H1 (cell line): ENCODE results near the gene CTNND2. TPM values are rescaled to one million over a fixed set of nuclear protein-coding genes. Genes with fewer than 3 reads are reported as not detected.

Experiments
- CTCF ChIA-PET: fragments of 300-600 bp; sonication (Branson Sonifier 250); formaldehyde crosslinking; loops from one replicate; lab custom pipeline; 2021; ENCODE audit not compliant: partially characterized antibody; lab: Charles Lee
- POLR2A ChIA-PET: fragments of 300-600 bp; sonication (Branson Sonifier 250); formaldehyde crosslinking; loops from one replicate; lab custom pipeline; 2021; ENCODE audit warnings: inconsistent platforms; ENCODE audit not compliant: partially characterized antibody; lab: Charles Lee
- DNase-seq, 2 experiments: peaks; one replicate each; pipeline versions ENCODE4 v3.0.0 to v3.0.0-alpha.2; 2010 to 2022; ENCODE audit warnings: low spot score in 2 of 2, low read depth in 1 of 2, mixed read lengths in 1 of 2
- FAIRE-seq: peaks from 2 replicates; lab custom pipeline; 2011; peaks lifted over from hg19 to GRCh38; lab: Jason Lieb, UNC
- H2AFZ ChIP-seq: 2 replicates; pipeline ENCODE4 v1.8.1; 2012; ENCODE audit warnings: low read length, inconsistent platforms
- H2AK5ac ChIP-seq: 2 replicates; pipeline ENCODE4 v1.6.1; 2013; ENCODE audit warnings: low read depth, low read length
- H2BK120ac ChIP-seq: replicated peaks from 2 replicates; pipeline ENCODE3; 2013; ENCODE audit warnings: low read depth, low read length, inconsistent platforms
- H2BK12ac ChIP-seq: 2 replicates; pipeline ENCODE4 v1.6.1; 2013; ENCODE audit warnings: low read depth, low read length
- H2BK15ac ChIP-seq: 2 replicates; pipeline ENCODE4 v1.6.1; 2013; ENCODE audit warnings: low read length
- H2BK20ac ChIP-seq: 2 replicates; pipeline ENCODE4 v1.6.1; 2013; ENCODE audit warnings: low read length
- H2BK5ac ChIP-seq: 2 replicates; pipeline ENCODE4 v1.6.1; 2013; ENCODE audit warnings: low read depth, low read length
- H3K14ac ChIP-seq: 2 replicates; pipeline ENCODE4 v1.6.1; 2013; ENCODE audit warnings: inconsistent platforms; ENCODE audit not compliant: insufficient read length
- H3K18ac ChIP-seq: 2 replicates; pipeline ENCODE4 v1.6.1; 2013; ENCODE audit warnings: low read length; ENCODE audit errors: extremely low read depth
- H3K23ac ChIP-seq: 2 replicates; pipeline ENCODE4 v1.6.1; 2013; ENCODE audit warnings: inconsistent platforms; ENCODE audit not compliant: insufficient read length
- H3K23me2 ChIP-seq: 2 replicates; pipeline ENCODE4 v1.6.1; 2013; ENCODE audit warnings: low read depth, low read length
- H3K27ac ChIP-seq: 2 replicates; pipeline ENCODE4 v1.6.1; 2011; ENCODE audit warnings: low read depth, low read length, inconsistent platforms
- H3K27me3 ChIP-seq, 4 experiments: replicated peaks in 1 of 4; 1 replicate in 1 of 4; 2 replicates in 3 of 4; pipeline versions ENCODE4 v1.6.1 to v1.8.1; 2011 to 2013; ENCODE audit warnings: low read length in 3 of 4, mild to moderate bottlenecking in 3 of 4, inconsistent platforms in 2 of 4, mixed read lengths in 2 of 4, moderate library complexity in 1 of 4; ENCODE audit not compliant: control insufficient read depth in 3 of 4, insufficient read depth in 3 of 4; ENCODE audit errors: extremely low read depth in 1 of 4
- H3K36me3 ChIP-seq, 4 experiments: 2 replicates each; pipeline versions ENCODE4 v1.6.1 to v1.8.1; 2011 to 2013; ENCODE audit warnings: mild to moderate bottlenecking in 4 of 4, low read length in 3 of 4, moderate library complexity in 2 of 4, control low read depth in 1 of 4, inconsistent platforms in 1 of 4; ENCODE audit not compliant: insufficient read depth in 4 of 4, control insufficient read depth in 2 of 4
- H3K4ac ChIP-seq: replicated peaks from 2 replicates; pipeline ENCODE3; 2013; ENCODE audit warnings: low read length, low read depth, mixed read lengths, inconsistent platforms; ENCODE audit not compliant: insufficient read length
- H3K4me1 ChIP-seq, 4 experiments: replicated peaks in 1 of 4; 1 replicate in 1 of 4; 2 replicates in 3 of 4; pipeline versions ENCODE4 v1.6.1 to v1.8.1; 2011 to 2013; ENCODE audit warnings: low read length in 3 of 4, inconsistent platforms in 2 of 4, mixed read lengths in 1 of 4; ENCODE audit not compliant: insufficient read depth in 4 of 4, control insufficient read depth in 3 of 4
- H3K4me2 ChIP-seq, 2 experiments: 2 replicates each; pipeline versions ENCODE4 v1.6.1 to v1.8.1; 2011 to 2013; ENCODE audit warnings: low read depth in 2 of 2, low read length in 2 of 2, control low read depth in 1 of 2, inconsistent platforms in 1 of 2, mild to moderate bottlenecking in 1 of 2; ENCODE audit not compliant: insufficient read depth in 1 of 2
- H3K4me3 ChIP-seq, 4 experiments: fragments of 200-600, 300-600 bp in 1 of 4; sonication (generic), shearing (Covaris generic), sonication (Bioruptor Twin) in 1 of 4; 2 replicates each; pipeline versions ENCODE4 v1.5.1 to v1.8.1; 2011 to 2016; ENCODE audit warnings: low read length in 4 of 4, low read depth in 3 of 4, control low read depth in 2 of 4, inconsistent platforms in 2 of 4, mild to moderate bottlenecking in 2 of 4, mixed read lengths in 1 of 4, moderate library complexity in 1 of 4; ENCODE audit not compliant: insufficient read depth in 2 of 4; ENCODE audit errors: extremely low read depth in 1 of 4
- H3K56ac ChIP-seq: replicated peaks from 2 replicates; pipeline ENCODE3; 2013; ENCODE audit warnings: low read depth, mild to moderate bottlenecking, mixed read lengths, low read length, inconsistent platforms; ENCODE audit not compliant: insufficient read length
- H3K79me1 ChIP-seq: 2 replicates; pipeline ENCODE4 v1.6.1; 2013; ENCODE audit warnings: low read depth, low read length, control low read depth
- H3K79me2 ChIP-seq, 2 experiments: 2 replicates each; pipeline versions ENCODE4 v1.6.1 to v1.8.1; 2012 to 2013; ENCODE audit warnings: low read length in 2 of 2, mild to moderate bottlenecking in 2 of 2, inconsistent platforms in 1 of 2; ENCODE audit not compliant: insufficient read depth in 2 of 2, control insufficient read depth in 1 of 2
- H3K9ac ChIP-seq, 4 experiments: replicated peaks in 1 of 4; 1 replicate in 1 of 4; 2 replicates in 3 of 4; pipeline versions ENCODE4 v1.6.1 to v1.8.1; 2011 to 2013; ENCODE audit warnings: low read depth in 3 of 4, low read length in 3 of 4, control low read depth in 2 of 4, mild to moderate bottlenecking in 2 of 4, moderate library complexity in 2 of 4, inconsistent platforms in 1 of 4; ENCODE audit errors: extremely low read depth in 1 of 4
- H3K9me3 ChIP-seq, 2 experiments: 2 replicates each; pipeline versions ENCODE4 v1.6.1 to v1.8.1; 2012 to 2013; ENCODE audit warnings: mild to moderate bottlenecking in 2 of 2, moderate library complexity in 2 of 2, control low read depth in 1 of 2, inconsistent platforms in 1 of 2, low read depth in 1 of 2, low read length in 1 of 2, mixed read lengths in 1 of 2; ENCODE audit not compliant: insufficient read depth in 2 of 2
- H4K20me1 ChIP-seq, 2 experiments: replicated peaks in 1 of 2; 2 replicates each; pipeline versions ENCODE3 to v1.8.1; 2011 to 2013; ENCODE audit warnings: inconsistent platforms in 2 of 2, low read length in 2 of 2, mild to moderate bottlenecking in 1 of 2; ENCODE audit not compliant: insufficient read depth in 2 of 2, control insufficient read depth in 1 of 2
- H4K5ac ChIP-seq: 2 replicates; pipeline ENCODE4 v1.6.1; 2013; ENCODE audit warnings: low read length, low read depth, mixed read lengths, inconsistent platforms; ENCODE audit not compliant: insufficient read length
- H4K8ac ChIP-seq: 2 replicates; pipeline ENCODE4 v1.8.0; 2013; ENCODE audit warnings: mild to moderate bottlenecking, moderate library complexity, low read length, inconsistent platforms; ENCODE audit not compliant: insufficient read depth; ENCODE audit errors: extremely low read depth
- H4K91ac ChIP-seq: replicated peaks from 2 replicates; pipeline ENCODE3; 2013; ENCODE audit warnings: low read length, mixed read lengths, inconsistent platforms; ENCODE audit not compliant: insufficient read length
- RAD21 ChIP-seq, 2 experiments: IDR thresholded peaks in 1 of 2; conservative IDR thresholded peaks in 1 of 2; 2 replicates each; pipeline ENCODE4 v1.6.1; 2011; ENCODE audit warnings: low read depth in 2 of 2, low read length in 2 of 2, improper control_type of control experiment in 1 of 2, inconsistent platforms in 1 of 2, mild to moderate bottlenecking in 1 of 2, moderate library complexity in 1 of 2
- ZNF274 ChIP-seq: IDR thresholded peaks from 2 replicates; pipeline ENCODE4 v1.7.0; 2012; ENCODE audit warnings: low read length, borderline replicate concordance; ENCODE audit errors: extremely low read depth
- WGBS, 2 experiments: shearing (Covaris generic) in 1 of 2; methylation state at CpG; one replicate each; pipeline versions ENCODE4 v1.1.6 to v1.1.7; 2013 to 2015; ENCODE audit warnings: low lambda C conversion rate in 2 of 2, mixed read lengths in 2 of 2, inconsistent platforms in 1 of 2, low coverage in 1 of 2, missing lambda C conversion rate in 1 of 2; ENCODE audit not compliant: insufficient replicate concordance in 2 of 2, insufficient coverage in 1 of 2, insufficient read length in 1 of 2; ENCODE audit errors: extremely low coverage in 1 of 2, missing lambda C conversion rate in 1 of 2; 5-methylcytosine and 5-hydroxymethylcytosine counted together
- polyA plus RNA-seq, 7 experiments: library from polyadenylated mRNA; depleted of rRNA in 3 of 7; stranded (reverse) in 5 of 7; unstranded in 2 of 7; fragments of >200 nt in 5 of 7; fragments of 200-250 nt in 2 of 7; gene quantifications; 1 replicate in 5 of 7; 2 replicates in 1 of 7; 4 replicates in 1 of 7; pipeline versions ENCODE4 v1.2.1 to v1.2.3, GENCODE V29; 2011 to 2013; ENCODE audit warnings: missing spikeins in 2 of 7, mixed read lengths in 2 of 7
- total RNA-seq: library from RNA; stranded (reverse); fragmentation: NEBNext Ultra II Directional; extraction: Animal tissue kit (Norgen Biotek cat#: 25700); gene quantifications from 2 replicates; pipeline ENCODE4 v1.2.1, GENCODE V29; 2021

The CTNND2 gene
- total and polyA plus RNA-seq, 2 of the 8 experiments (the other 6 are each of a cell fraction or from before 2014, with no cell fraction given) = 7.4 to 14.2 TPM

- no peaks in the 10 kb centered on the region for H3K36me3 ChIP-seq
- WGBS, 2 experiments = 41% methylated on average over 3 of the region's 3 CpGs; no CpG with 5 or more reads in 1 of the 2 experiments
- no peak overlapping the region for H2BK12ac ChIP-seq
- H2AFZ ChIP-seq = no peak overlapping the region
- H2BK20ac ChIP-seq = no peak overlapping the region
- no peak overlapping the region for H3K4me2 ChIP-seq
- no peak overlapping the region for H4K91ac ChIP-seq
- no peaks in the 10 kb centered on the region for H4K20me1 ChIP-seq
- H2BK120ac ChIP-seq = no peak overlapping the region
- DNase-seq = no peak
- H3K23me2 ChIP-seq = no peaks in the 10 kb centered on the region; the same call in 1 of the 2 replicates
- no peaks in the 10 kb centered on the region for H3K9me3 ChIP-seq
- no peak overlapping the region for H3K14ac ChIP-seq
- H3K79me1 ChIP-seq = no peaks in the 10 kb centered on the region
- TF ChIP-seq ZNF274 (no peak), RAD21 (IDR thresholded peaks at IDR 0.05 in 1 of 2, conservative IDR thresholded peaks at IDR 0.05 in 1 of 2; ENCODE audit: low read depth in 2 of 2, low read length in 2 of 2) (peak; percentile 36 to 40)
- TF ChIP-seq, all 59 proteins: peak for 1
- Histone ChIP-seq H3K27ac (no peak overlapping the region), H2AK5ac (no peak overlapping the region), H3K4me3 (no peak overlapping the region), H3K18ac (no peak overlapping the region), H3K23ac (no peak overlapping the region), H2BK5ac (no peak overlapping the region), H3K79me2 (no peaks in the 10 kb centered on the region), H3K56ac (no peak overlapping the region), H4K5ac (no peak overlapping the region), H3K4ac (no peak overlapping the region), H3K27me3 (no peaks in the 10 kb centered on the region), H3K4me1 (no peaks in the 10 kb centered on the region; a peak in 1 of 7 replicates), H3K9ac (no peak overlapping the region), H2BK15ac (no peak overlapping the region), H4K8ac (no peak overlapping the region)
- ChIA-PET CTCF (no interaction called here), POLR2A (no interaction called here)
- no peak for FAIRE-seq
Observed at GRCh38 chr5:11494340-11494739, 409.9 kb downstream of the CTNND2 start.
